HUES64 (cell line): ENCODE results near the gene TBC1D22B.

Experiments
- H3K27ac ChIP-seq: 2 replicates; pipeline ENCODE4 v1.7.0; 2013; ENCODE audit warnings: low read depth, low read length, inconsistent platforms
- H3K27me3 ChIP-seq: 2 replicates; pipeline ENCODE4 v1.6.1; 2013; ENCODE audit warnings: mild to moderate bottlenecking, low read length; ENCODE audit not compliant: insufficient read depth
- H3K36me3 ChIP-seq: 2 replicates; pipeline ENCODE4 v1.6.1; 2013; ENCODE audit warnings: mild to moderate bottlenecking, low read length; ENCODE audit not compliant: insufficient read depth
- H3K4me1 ChIP-seq: 2 replicates; pipeline ENCODE4 v1.6.1; 2013; ENCODE audit warnings: mild to moderate bottlenecking, low read length, moderate library complexity; ENCODE audit not compliant: insufficient read depth
- H3K4me3 ChIP-seq: 2 replicates; pipeline ENCODE4 v1.5.1; 2013; ENCODE audit warnings: mild to moderate bottlenecking, low read length, moderate library complexity
- H3K9ac ChIP-seq: 2 replicates; pipeline ENCODE4 v1.6.1; 2013; ENCODE audit warnings: mild to moderate bottlenecking, low read depth, low read length
- H3K9me3 ChIP-seq: 2 replicates; pipeline ENCODE4 v1.6.1; 2013; ENCODE audit warnings: low read depth, low read length; ENCODE audit not compliant: insufficient read depth
- WGBS: fragments of 150-250, 120-280 bp; methylation state at CpG from one replicate; pipeline ENCODE4 v1.1.7; 2013; ENCODE audit warnings: missing lambda C conversion rate; 5-methylcytosine and 5-hydroxymethylcytosine counted together

The TBC1D22B gene

DNA sequence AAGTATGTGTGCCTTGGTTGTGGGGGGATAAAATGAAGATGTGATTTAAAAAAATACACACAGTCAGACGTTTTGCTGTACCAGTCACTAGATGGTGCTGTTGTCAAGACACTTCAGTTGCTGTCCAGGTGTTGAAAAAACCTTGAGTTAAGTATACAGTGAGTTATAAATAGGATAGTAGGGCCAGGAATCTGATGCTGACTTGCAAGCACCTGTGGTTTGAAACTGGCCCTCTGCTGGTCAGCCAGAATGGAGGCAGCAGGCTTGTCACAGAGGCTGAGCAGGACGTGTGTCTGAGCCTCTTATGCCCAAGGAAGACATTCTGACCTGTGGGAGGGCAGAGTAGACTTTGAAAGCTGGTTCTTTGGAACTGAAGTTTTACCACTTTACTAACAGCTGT, 124.0 kb downstream of the TBC1D22B start:
- WGBS: 44% methylated on average over 2 of the region's 2 CpGs
- H3K36me3 ChIP-seq: peaks cover 69% of the 10 kb centered on the region
- no peaks in the 10 kb centered on the region for H3K9me3 ChIP-seq
- no peak overlapping the region for H3K27ac ChIP-seq
- H3K4me3 ChIP-seq: no peak overlapping the region
- H3K9ac ChIP-seq: no peak overlapping the region
- H3K27me3 ChIP-seq: no peaks in the 10 kb centered on the region
- no peaks in the 10 kb centered on the region for H3K4me1 ChIP-seq
